SK-N-MC (cell line): ENCODE results near the gene KATNIP.

Source experiments
- EZH2 ChIP-seq: fragments of 200-600 bp; sonication (generic); IDR thresholded peaks from one replicate; pipeline ENCODE4 v1.6.1; 2017; ENCODE audit warnings: antibody characterized with exemption
- FOXP2 ChIP-seq: optimal IDR thresholded peaks from 2 replicates; pipeline ENCODE3; 2011; ENCODE audit warnings: mild to moderate bottlenecking, moderate library complexity; ENCODE audit not compliant: insufficient read depth; ENCODE audit errors: extremely low read length, control extremely low read depth
- POLR2AphosphoS5 ChIP-seq: IDR thresholded peaks from 2 replicates; pipeline ENCODE4 v1.6.1; 2012; ENCODE audit warnings: mild to moderate bottlenecking, low read depth, low read length, borderline replicate concordance

DNA sequence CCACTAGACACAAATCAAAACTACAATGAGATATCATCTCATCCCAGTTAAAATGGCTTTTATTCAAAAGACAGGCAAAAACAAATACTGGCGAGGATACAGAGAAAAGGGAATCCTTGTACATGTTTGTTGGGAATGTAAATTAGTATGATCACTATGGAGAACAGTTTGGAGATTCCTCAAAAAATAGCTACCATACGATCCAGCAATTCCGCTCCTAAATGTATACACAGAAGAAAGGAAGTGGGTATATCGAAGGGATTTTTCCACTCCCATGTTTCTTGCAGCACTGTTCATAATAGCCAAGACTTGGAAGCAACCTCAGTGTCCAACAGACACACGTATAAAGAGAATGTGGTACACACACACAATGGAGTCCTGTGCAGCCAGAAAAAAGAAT is 35.3 kb downstream of the KATNIP start:
- TF ChIP-seq POLR2AphosphoS5 (no peak), EZH2 (no peak), FOXP2 (no peak)
